OCI-LY1 (cell line): ENCODE data around the gene EYS.

ENCODE experiments used
- EZH2 ChIP-seq: fragments of 200-600 bp; sonication (generic), shearing (Covaris generic); IDR thresholded peaks from 2 replicates; pipeline ENCODE4 v1.8.0; 2017; ENCODE audit warnings: borderline replicate concordance, mixed run types, mild to moderate bottlenecking, antibody characterized with exemption, low read length, moderate library complexity, mixed read lengths
- TF ChIP-seq, protein P1 (sequence below): fragments of 200-600 bp; sonication (generic), shearing (Covaris generic); IDR thresholded peaks from 2 replicates; pipeline ENCODE4 v1.5.1; 2017; ENCODE audit warnings: mild to moderate bottlenecking, antibody characterized with exemption, low read length, moderate library complexity, mixed read lengths

- TF ChIP-seq, protein P1, sequence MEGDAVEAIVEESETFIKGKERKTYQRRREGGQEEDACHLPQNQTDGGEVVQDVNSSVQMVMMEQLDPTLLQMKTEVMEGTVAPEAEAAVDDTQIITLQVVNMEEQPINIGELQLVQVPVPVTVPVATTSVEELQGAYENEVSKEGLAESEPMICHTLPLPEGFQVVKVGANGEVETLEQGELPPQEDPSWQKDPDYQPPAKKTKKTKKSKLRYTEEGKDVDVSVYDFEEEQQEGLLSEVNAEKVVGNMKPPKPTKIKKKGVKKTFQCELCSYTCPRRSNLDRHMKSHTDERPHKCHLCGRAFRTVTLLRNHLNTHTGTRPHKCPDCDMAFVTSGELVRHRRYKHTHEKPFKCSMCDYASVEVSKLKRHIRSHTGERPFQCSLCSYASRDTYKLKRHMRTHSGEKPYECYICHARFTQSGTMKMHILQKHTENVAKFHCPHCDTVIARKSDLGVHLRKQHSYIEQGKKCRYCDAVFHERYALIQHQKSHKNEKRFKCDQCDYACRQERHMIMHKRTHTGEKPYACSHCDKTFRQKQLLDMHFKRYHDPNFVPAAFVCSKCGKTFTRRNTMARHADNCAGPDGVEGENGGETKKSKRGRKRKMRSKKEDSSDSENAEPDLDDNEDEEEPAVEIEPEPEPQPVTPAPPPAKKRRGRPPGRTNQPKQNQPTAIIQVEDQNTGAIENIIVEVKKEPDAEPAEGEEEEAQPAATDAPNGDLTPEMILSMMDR, result no peak
- TF ChIP-seq EZH2, result no peak
Measured at GRCh38 chr6:65006788-65007187, 700.2 kb downstream of the EYS start.
